Measurements from ENCODE around the gene C17orf67. TPM values are rescaled to one million over a fixed set of nuclear protein-coding genes. Genes with fewer than 3 reads are reported as not detected.
"Not testable (repeated sequence)": the region's sequence is repeated elsewhere in the genome, so short reads cannot be mapped to it uniquely, and the experiment has no call there.

Gene C17orf67
- polyA plus RNA-seq, 1 donor from 2014 or later = 0.15 TPM

DNA sequence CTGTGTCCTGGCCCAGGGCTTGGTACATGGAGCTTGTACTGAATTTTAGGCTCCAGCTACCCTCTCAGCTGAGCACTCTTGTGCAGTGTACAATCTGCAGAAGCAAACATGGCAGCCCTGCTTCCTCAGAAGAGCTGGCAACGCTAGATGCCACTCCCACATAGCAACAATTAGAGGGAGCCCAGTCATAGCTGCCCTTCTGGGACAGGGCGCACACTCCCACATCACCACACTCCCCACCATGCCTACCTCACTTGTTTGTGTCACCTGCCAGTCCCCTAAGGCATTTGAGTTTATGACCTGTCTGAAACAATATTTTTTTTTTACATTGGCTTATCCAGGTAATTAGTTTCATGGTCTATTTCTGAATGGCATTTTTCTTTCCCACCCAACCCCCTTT is 72.3 kb downstream of the C17orf67 start:
- Histone ChIP-seq H3K4me3 (ENCODE audit: low read length) (no peak overlapping the region), H3K79me2 (replicated peaks; ENCODE audit: insufficient read depth, low read length) (no peaks in the 10 kb centered on the region), H3K27me3 (ENCODE audit: insufficient read depth, low read depth, low read length) (no peaks in the 10 kb centered on the region), H4K20me1 (ENCODE audit: insufficient read depth) (no peaks in the 10 kb centered on the region), H3F3A (ENCODE audit: insufficient read depth, low read length, poor library complexity, severe bottlenecking) (no peaks in the 10 kb centered on the region), H2AFZ (ENCODE audit: low read depth, low read length) (no peak overlapping the region), H3K9me2 (ENCODE audit: insufficient read depth, low read length) (no peaks in the 10 kb centered on the region), H3K36me3 (ENCODE audit: insufficient read depth, low read length) (no peaks in the 10 kb centered on the region), H3K27ac (ENCODE audit: low read length) (no peak overlapping the region), H3K4me2 (ENCODE audit: low read length) (no peak overlapping the region), H3K9me3 (ENCODE audit: low read length) (no peaks in the 10 kb centered on the region), H3K9ac (ENCODE audit: low read length) (no peak overlapping the region)
- TF ChIP-seq RAD21 (conservative IDR thresholded peaks at IDR 0.05) (no peak), EZH2 (IDR thresholded peaks at IDR 0.05; ENCODE audit: borderline replicate concordance, insufficient read depth, low read length, poor library complexity, severe bottlenecking) (no peak), EP300 (conservative IDR thresholded peaks at IDR 0.05; ENCODE audit: poor library complexity, severe bottlenecking) (no peak), TAF1 (IDR thresholded peaks at IDR 0.05; ENCODE audit: low read depth) (no peak), POLR2AphosphoS5 (IDR thresholded peaks at IDR 0.05) (no peak), SMC3 (conservative IDR thresholded peaks at IDR 0.05; ENCODE audit: poor library complexity) (no peak), MXI1 (conservative IDR thresholded peaks at IDR 0.05; ENCODE audit: poor library complexity, severe bottlenecking) (no peak)
- TF ChIP-seq, protein P1, sequence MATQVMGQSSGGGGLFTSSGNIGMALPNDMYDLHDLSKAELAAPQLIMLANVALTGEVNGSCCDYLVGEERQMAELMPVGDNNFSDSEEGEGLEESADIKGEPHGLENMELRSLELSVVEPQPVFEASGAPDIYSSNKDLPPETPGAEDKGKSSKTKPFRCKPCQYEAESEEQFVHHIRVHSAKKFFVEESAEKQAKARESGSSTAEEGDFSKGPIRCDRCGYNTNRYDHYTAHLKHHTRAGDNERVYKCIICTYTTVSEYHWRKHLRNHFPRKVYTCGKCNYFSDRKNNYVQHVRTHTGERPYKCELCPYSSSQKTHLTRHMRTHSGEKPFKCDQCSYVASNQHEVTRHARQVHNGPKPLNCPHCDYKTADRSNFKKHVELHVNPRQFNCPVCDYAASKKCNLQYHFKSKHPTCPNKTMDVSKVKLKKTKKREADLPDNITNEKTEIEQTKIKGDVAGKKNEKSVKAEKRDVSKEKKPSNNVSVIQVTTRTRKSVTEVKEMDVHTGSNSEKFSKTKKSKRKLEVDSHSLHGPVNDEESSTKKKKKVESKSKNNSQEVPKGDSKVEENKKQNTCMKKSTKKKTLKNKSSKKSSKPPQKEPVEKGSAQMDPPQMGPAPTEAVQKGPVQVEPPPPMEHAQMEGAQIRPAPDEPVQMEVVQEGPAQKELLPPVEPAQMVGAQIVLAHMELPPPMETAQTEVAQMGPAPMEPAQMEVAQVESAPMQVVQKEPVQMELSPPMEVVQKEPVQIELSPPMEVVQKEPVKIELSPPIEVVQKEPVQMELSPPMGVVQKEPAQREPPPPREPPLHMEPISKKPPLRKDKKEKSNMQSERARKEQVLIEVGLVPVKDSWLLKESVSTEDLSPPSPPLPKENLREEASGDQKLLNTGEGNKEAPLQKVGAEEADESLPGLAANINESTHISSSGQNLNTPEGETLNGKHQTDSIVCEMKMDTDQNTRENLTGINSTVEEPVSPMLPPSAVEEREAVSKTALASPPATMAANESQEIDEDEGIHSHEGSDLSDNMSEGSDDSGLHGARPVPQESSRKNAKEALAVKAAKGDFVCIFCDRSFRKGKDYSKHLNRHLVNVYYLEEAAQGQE (IDR thresholded peaks at IDR 0.05; ENCODE audit: borderline replicate concordance) = no peak
- TF ChIP-seq, protein P2, sequence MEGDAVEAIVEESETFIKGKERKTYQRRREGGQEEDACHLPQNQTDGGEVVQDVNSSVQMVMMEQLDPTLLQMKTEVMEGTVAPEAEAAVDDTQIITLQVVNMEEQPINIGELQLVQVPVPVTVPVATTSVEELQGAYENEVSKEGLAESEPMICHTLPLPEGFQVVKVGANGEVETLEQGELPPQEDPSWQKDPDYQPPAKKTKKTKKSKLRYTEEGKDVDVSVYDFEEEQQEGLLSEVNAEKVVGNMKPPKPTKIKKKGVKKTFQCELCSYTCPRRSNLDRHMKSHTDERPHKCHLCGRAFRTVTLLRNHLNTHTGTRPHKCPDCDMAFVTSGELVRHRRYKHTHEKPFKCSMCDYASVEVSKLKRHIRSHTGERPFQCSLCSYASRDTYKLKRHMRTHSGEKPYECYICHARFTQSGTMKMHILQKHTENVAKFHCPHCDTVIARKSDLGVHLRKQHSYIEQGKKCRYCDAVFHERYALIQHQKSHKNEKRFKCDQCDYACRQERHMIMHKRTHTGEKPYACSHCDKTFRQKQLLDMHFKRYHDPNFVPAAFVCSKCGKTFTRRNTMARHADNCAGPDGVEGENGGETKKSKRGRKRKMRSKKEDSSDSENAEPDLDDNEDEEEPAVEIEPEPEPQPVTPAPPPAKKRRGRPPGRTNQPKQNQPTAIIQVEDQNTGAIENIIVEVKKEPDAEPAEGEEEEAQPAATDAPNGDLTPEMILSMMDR (IDR thresholded peaks at IDR 0.05; ENCODE audit: poor library complexity, severe bottlenecking) = no peak

DNA sequence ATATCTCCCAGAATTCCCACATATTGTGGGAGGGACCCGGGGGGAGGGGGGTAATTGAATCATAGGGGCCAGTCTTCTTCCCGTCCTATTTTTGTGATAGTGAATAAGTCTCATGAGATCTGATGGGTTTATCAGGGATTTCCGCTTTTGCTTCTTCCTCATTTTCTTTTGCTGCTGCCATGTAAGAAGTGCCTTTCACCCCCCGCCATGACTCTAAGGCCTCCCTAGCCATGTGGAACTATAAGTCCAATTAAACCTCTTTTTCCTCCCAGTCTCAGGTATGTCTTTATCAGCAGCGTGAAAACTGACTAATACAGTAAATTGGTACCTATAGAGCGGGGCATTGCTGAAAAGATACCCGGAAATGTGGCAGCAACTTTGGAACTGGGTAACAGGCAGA is 76.1 kb downstream of the C17orf67 start:
- H2AFZ ChIP-seq (ENCODE audit: low read depth, low read length) = not testable (repeated sequence)

DNA sequence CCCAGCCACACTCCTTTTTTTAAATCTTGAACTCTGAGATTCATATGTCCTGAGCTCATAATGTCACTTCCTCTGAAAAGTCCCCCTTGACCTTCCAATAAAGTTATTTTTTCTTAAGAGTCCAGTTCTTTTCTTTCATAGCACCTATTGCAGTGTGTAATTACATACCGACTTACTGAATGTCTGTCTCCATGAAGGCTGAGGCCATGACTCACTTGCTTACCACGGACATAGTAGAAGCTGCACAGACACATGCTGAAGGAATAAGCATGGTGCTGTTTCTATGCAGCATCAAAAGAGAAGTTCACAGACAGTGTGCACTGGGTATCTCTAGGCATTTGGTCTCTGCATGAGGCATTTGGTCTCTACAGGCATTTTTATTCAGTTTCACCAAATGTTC is 77.2 kb downstream of the C17orf67 start:
- H3K9ac ChIP-seq (ENCODE audit: low read length) = no peak overlapping the region
- no peaks in the 10 kb centered on the region for H3F3A ChIP-seq (ENCODE audit: insufficient read depth, low read length, poor library complexity, severe bottlenecking)
- H3K9me3 ChIP-seq (ENCODE audit: low read length) = no peaks in the 10 kb centered on the region
- no peak overlapping the region for H3K4me3 ChIP-seq (ENCODE audit: low read length)
- H3K79me2 ChIP-seq (replicated peaks; ENCODE audit: insufficient read depth, low read length) = no peaks in the 10 kb centered on the region
- H4K20me1 ChIP-seq (ENCODE audit: insufficient read depth) = no peaks in the 10 kb centered on the region
- no peak overlapping the region for H3K27ac ChIP-seq (ENCODE audit: low read length)
- no peaks in the 10 kb centered on the region for H3K9me2 ChIP-seq (ENCODE audit: insufficient read depth, low read length)
- no peak overlapping the region for H2AFZ ChIP-seq (ENCODE audit: low read depth, low read length)
- H3K27me3 ChIP-seq (ENCODE audit: insufficient read depth, low read depth, low read length) = no peaks in the 10 kb centered on the region
- TF ChIP-seq MXI1 (conservative IDR thresholded peaks at IDR 0.05; ENCODE audit: poor library complexity, severe bottlenecking) (no peak), RAD21 (conservative IDR thresholded peaks at IDR 0.05) (no peak), SMC3 (conservative IDR thresholded peaks at IDR 0.05; ENCODE audit: poor library complexity) (no peak), EZH2 (IDR thresholded peaks at IDR 0.05; ENCODE audit: borderline replicate concordance, insufficient read depth, low read length, poor library complexity, severe bottlenecking) (no peak), TAF1 (IDR thresholded peaks at IDR 0.05; ENCODE audit: low read depth) (no peak)
- TF ChIP-seq, protein P2 (IDR thresholded peaks at IDR 0.05; ENCODE audit: poor library complexity, severe bottlenecking) = no peak
- TF ChIP-seq, protein P1 (IDR thresholded peaks at IDR 0.05; ENCODE audit: borderline replicate concordance) = no peak
- H3K36me3 ChIP-seq (ENCODE audit: insufficient read depth, low read length) = no peaks in the 10 kb centered on the region
- no peak overlapping the region for H3K4me2 ChIP-seq (ENCODE audit: low read length)

More for the DNA sequence above, 76.1 kb downstream of the C17orf67 start:
- H3K9me3 ChIP-seq (ENCODE audit: low read length); H3K79me2 ChIP-seq (replicated peaks; ENCODE audit: insufficient read depth, low read length); H3K36me3 ChIP-seq (ENCODE audit: insufficient read depth, low read length); H4K20me1 ChIP-seq (ENCODE audit: insufficient read depth); H3K27ac ChIP-seq (ENCODE audit: low read length); H3K4me3 ChIP-seq (ENCODE audit: low read length); H3K9ac ChIP-seq (ENCODE audit: low read length); H3K4me2 ChIP-seq (ENCODE audit: low read length); H3K9me2 ChIP-seq (ENCODE audit: insufficient read depth, low read length); H3F3A ChIP-seq (ENCODE audit: insufficient read depth, low read length, poor library complexity, severe bottlenecking); H3K27me3 ChIP-seq (ENCODE audit: insufficient read depth, low read depth, low read length): not testable (repeated sequence)

Data from neural cell (in vitro differentiated cells).